ENCODE data around the gene RABL3. TPM values are rescaled to one million over a fixed set of nuclear protein-coding genes. Genes with fewer than 3 reads are reported as not detected.

RABL3 gene
- total and polyA plus RNA-seq, 2 of the 4 experiments (the other 2 are of a cell fraction), result 5.3 to 17.0 TPM

- no peak for TF ChIP-seq RAD21 (IDR thresholded peaks at IDR 0.05; ENCODE audit: low read length)
- TF ChIP-seq POLR2A (IDR thresholded peaks at IDR 0.05; ENCODE audit: low read depth, low read length), result no peak
Observed at GRCh38 chr3:120642368-120642948, 99.9 kb downstream of the RABL3 start (continued).

GRCh38 chr3:120641696-120642246, 100.5 kb downstream of the RABL3 start:
- H2AFZ ChIP-seq (replicated peaks; ENCODE audit: low read length, poor library complexity), result no peak overlapping the region
- POLR2A ChIA-PET (ENCODE audit: unreplicated experiment), result no interaction called here

More at GRCh38 chr3:120641696-120642246, 100.5 kb downstream of the RABL3 start:
- peak overlapping the region; percentile 23 for H2AK5ac ChIP-seq (ENCODE audit: low read depth, low read length)
- TF ChIP-seq RFX5 (IDR thresholded peaks at IDR 0.05; ENCODE audit: low read depth, low read length), result no peak
- TF ChIP-seq RCOR1 (IDR thresholded peaks at IDR 0.05; ENCODE audit: insufficient replicate concordance, low read length), result no peak
- TF ChIP-seq CEBPB (IDR thresholded peaks at IDR 0.05; ENCODE audit: low read depth, low read length), result no peak
- TF ChIP-seq POLR2A (IDR thresholded peaks at IDR 0.05; ENCODE audit: low read depth, low read length), result no peak
- no peak for TF ChIP-seq SMC3 (IDR thresholded peaks at IDR 0.05; ENCODE audit: low read depth, low read length)
- no peak for TF ChIP-seq MAZ (IDR thresholded peaks at IDR 0.05; ENCODE audit: borderline replicate concordance, low read depth, low read length)
- no peak for TF ChIP-seq RAD21 (IDR thresholded peaks at IDR 0.05; ENCODE audit: low read length)
- peak overlapping the region; percentile 81; the same call in 1 of the 2 replicates for H4K5ac ChIP-seq (ENCODE audit: low read depth, low read length)
- peak overlapping the region; percentile 75 for H2BK5ac ChIP-seq (ENCODE audit: low read depth, low read length, poor library complexity, severe bottlenecking)
- peaks cover 19% of the 10 kb centered on the region for H3K4me1 ChIP-seq (ENCODE audit: control insufficient read depth, insufficient read depth, low read length)
- intact Hi-C loops (cut with micrococcal nuclease), result no loop called here
- no peaks in the 10 kb centered on the region for H4K20me1 ChIP-seq (ENCODE audit: insufficient read depth, low read length)
- in situ Hi-C loops (cut with MboI; ENCODE audit: low sequenced_read_pairs), result no loop called here
- H4K91ac ChIP-seq (ENCODE audit: insufficient read depth, low read depth, low read length), result peak overlapping the region; percentile 63
- no peak overlapping the region for H3K27ac ChIP-seq (ENCODE audit: insufficient read depth, low read length)
- BruUV-seq (replicated peaks), result no TSS peak
- H3K18ac ChIP-seq (ENCODE audit: low read depth, low read length), result peak overlapping the region; percentile 76
- H3K9me3 ChIP-seq (ENCODE audit: control insufficient read depth, insufficient read depth, low read length), result no peaks in the 10 kb centered on the region
- peak overlapping the region; percentile 41 for H2BK20ac ChIP-seq (ENCODE audit: low read depth, low read length)
- H3K79me1 ChIP-seq (ENCODE audit: low read depth in 1 of 2, low read length in 2 of 2), result no peaks in the 10 kb centered on the region
- H3K9me1 ChIP-seq (ENCODE audit: insufficient read depth, low read length), result peaks cover 4% of the 10 kb centered on the region; the same call in 1 of the 2 replicates
- H3K36me3 ChIP-seq (ENCODE audit: control insufficient read depth, insufficient read depth, low read length), result no peaks in the 10 kb centered on the region
- no peak overlapping the region for H3K4me3 ChIP-seq (ENCODE audit: insufficient read depth, low read depth, low read length)
- no peaks in the 10 kb centered on the region for H3K27me3 ChIP-seq (ENCODE audit: control insufficient read depth, insufficient read depth, low read length)
- peak overlapping the region; percentile 42; the same call in 1 of the 2 replicates for H3K4ac ChIP-seq (ENCODE audit: low read depth, low read length)
- H4K8ac ChIP-seq (ENCODE audit: low read depth in 2 of 2, low read length in 2 of 2), result peak overlapping the region in 1 of 2 experiments; percentile 58; a peak in 2 of 4 replicates
- H3K23ac ChIP-seq (ENCODE audit: low read depth, low read length), result no peak overlapping the region
- DNase-seq, result no peak
- H3K14ac ChIP-seq (replicated peaks; ENCODE audit: low read depth, low read length), result peak overlapping the region; percentile 61
- no peak for ATAC-seq (ENCODE audit: low read depth)
- H2AK9ac ChIP-seq (replicated peaks; ENCODE audit: low read depth, low read length, poor library complexity), result no peak overlapping the region
- dilution Hi-C loops (cut with HindIII; ENCODE audit: low sequenced_read_pairs, unreplicated experiment), result no loop called here
- H2BK15ac ChIP-seq (ENCODE audit: low read depth, low read length), result peak overlapping the region; percentile 48; the same call in 1 of the 3 replicates
- no peak overlapping the region for H3K4me2 ChIP-seq (ENCODE audit: low read depth, low read length)
- CTCF ChIA-PET, result no interaction called here
- H3K9ac ChIP-seq (ENCODE audit: low read depth, low read length), result no peak overlapping the region
- no peak overlapping the region for H3K56ac ChIP-seq (ENCODE audit: extremely low read depth, insufficient read depth, low read length)
- no CpG with 5 or more reads among the region's 2 CpGs for WGBS, 2 experiments (ENCODE audit: extremely low coverage in 2 of 2, insufficient read length in 1 of 2)
- H2BK120ac ChIP-seq (ENCODE audit: low read depth, low read length), result peak overlapping the region; percentile 49
